ENCODE results near the gene LGR5.

Gene LGR5

GRCh38 chr12:71521125-71521524 lies 81.5 kb downstream of the LGR5 start:
- DNase-seq, result no peak
- Histone ChIP-seq H3K27ac (no peak overlapping the region), H3K4me3 (ENCODE audit: low read depth, low read length) (no peak overlapping the region), H3K36me3 (no peaks in the 10 kb centered on the region), H3K27me3 (ENCODE audit: insufficient read depth, low read depth, severe bottlenecking) (no peaks in the 10 kb centered on the region), H3K9me3 (ENCODE audit: severe bottlenecking) (no peaks in the 10 kb centered on the region)
- TF ChIP-seq CTCF (IDR thresholded peaks at IDR 0.05; ENCODE audit: low read depth, low read length), result no peak

GRCh38 chr12:71524626-71525025 lies 85.0 kb downstream of the LGR5 start:
- no peak for TF ChIP-seq CTCF (IDR thresholded peaks at IDR 0.05; ENCODE audit: low read depth, low read length)
- H3K4me3 ChIP-seq (ENCODE audit: low read depth, low read length), result no peak overlapping the region
- no peak for DNase-seq
- H3K27me3 ChIP-seq (ENCODE audit: insufficient read depth, low read depth, severe bottlenecking), result no peaks in the 10 kb centered on the region
- H3K36me3 ChIP-seq, result no peaks in the 10 kb centered on the region
- no peak overlapping the region for H3K27ac ChIP-seq
- H3K9me3 ChIP-seq (ENCODE audit: severe bottlenecking), result no peaks in the 10 kb centered on the region

DNA sequence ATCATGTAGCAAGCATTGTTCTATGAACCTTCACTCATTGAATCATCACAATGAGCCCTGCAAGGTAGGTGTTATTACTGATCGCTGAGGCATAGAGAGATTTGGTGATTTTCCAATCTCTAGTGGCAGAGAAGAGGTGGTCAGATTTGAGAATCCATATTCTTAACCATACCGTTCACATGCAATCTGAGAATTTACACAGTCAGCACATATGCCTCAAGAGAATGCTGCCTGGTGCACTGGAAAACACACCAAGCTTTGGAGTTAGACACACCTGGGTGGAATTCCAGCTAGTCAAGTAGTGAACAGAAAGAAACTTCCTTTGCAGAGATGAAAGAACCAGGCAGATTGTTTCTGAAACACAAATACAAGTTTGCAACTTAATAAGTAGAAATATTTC lies 94.1 kb downstream of the LGR5 start:
- no peak for DNase-seq
- Histone ChIP-seq H3K4me3 (ENCODE audit: low read depth, low read length) (no peak overlapping the region), H3K27ac (no peak overlapping the region), H3K9me3 (ENCODE audit: severe bottlenecking) (no peaks in the 10 kb centered on the region), H3K36me3 (no peaks in the 10 kb centered on the region), H3K27me3 (ENCODE audit: insufficient read depth, low read depth, severe bottlenecking) (no peaks in the 10 kb centered on the region)
- TF ChIP-seq CTCF (IDR thresholded peaks at IDR 0.05; ENCODE audit: low read depth, low read length), result no peak

GRCh38 chr12:71536279-71536938 lies 96.8 kb downstream of the LGR5 start:
- TF ChIP-seq CTCF (IDR thresholded peaks at IDR 0.05; ENCODE audit: low read depth, low read length), result no peak
- no peak for DNase-seq
- Histone ChIP-seq H3K4me3 (ENCODE audit: low read depth, low read length) (no peak overlapping the region), H3K27me3 (ENCODE audit: insufficient read depth, low read depth, severe bottlenecking) (no peaks in the 10 kb centered on the region), H3K9me3 (ENCODE audit: severe bottlenecking) (no peaks in the 10 kb centered on the region), H3K36me3 (no peaks in the 10 kb centered on the region), H3K27ac (no peak overlapping the region)

DNA sequence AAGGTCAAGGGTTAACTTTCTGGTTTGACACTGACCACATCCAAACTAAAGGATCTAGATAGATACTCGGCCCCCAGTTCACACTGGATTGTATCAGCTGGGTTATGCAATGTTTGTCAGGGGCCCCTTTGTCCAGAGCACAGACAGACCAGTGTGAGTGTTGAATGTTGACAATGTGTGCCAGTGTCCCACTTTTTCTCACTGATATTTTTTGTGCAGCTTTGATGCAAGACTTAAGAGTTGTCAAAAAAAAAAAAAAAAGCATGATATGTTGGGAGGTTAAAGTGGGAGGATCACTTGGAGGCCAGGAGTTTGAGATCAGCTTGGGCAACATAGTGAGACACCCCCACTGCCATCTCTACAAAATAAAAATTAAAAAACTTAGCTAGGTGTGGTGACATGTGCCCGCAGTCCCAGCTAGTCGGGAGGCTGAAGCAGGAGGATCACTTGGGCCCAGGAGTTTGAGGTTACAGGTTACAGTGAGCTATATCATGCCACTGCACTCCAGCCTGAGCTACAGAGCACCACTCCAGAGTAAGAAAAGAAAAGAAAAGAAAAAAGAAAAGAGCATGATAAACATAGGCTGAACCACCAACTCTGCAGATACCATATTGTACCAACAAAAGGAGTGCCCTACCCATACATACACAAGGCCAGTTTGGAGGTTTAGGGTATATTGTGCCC lies 97.5 kb downstream of the LGR5 start:
- H3K27ac ChIP-seq, result no peak overlapping the region
- H3K36me3 ChIP-seq, result no peaks in the 10 kb centered on the region
- no peak for DNase-seq
- no peaks in the 10 kb centered on the region for H3K9me3 ChIP-seq (ENCODE audit: severe bottlenecking)
- H3K27me3 ChIP-seq (ENCODE audit: insufficient read depth, low read depth, severe bottlenecking), result no peaks in the 10 kb centered on the region
- no peak overlapping the region for H3K4me3 ChIP-seq (ENCODE audit: low read depth, low read length)
- TF ChIP-seq CTCF (IDR thresholded peaks at IDR 0.05; ENCODE audit: low read depth, low read length), result no peak

Measured in WERI-Rb-1 (cell line).